Measurements from ENCODE around the gene QDPR.
A peak's percentile ranks its signal among the peaks of the same experiment; 100 is the strongest.

Gene QDPR

DNA sequence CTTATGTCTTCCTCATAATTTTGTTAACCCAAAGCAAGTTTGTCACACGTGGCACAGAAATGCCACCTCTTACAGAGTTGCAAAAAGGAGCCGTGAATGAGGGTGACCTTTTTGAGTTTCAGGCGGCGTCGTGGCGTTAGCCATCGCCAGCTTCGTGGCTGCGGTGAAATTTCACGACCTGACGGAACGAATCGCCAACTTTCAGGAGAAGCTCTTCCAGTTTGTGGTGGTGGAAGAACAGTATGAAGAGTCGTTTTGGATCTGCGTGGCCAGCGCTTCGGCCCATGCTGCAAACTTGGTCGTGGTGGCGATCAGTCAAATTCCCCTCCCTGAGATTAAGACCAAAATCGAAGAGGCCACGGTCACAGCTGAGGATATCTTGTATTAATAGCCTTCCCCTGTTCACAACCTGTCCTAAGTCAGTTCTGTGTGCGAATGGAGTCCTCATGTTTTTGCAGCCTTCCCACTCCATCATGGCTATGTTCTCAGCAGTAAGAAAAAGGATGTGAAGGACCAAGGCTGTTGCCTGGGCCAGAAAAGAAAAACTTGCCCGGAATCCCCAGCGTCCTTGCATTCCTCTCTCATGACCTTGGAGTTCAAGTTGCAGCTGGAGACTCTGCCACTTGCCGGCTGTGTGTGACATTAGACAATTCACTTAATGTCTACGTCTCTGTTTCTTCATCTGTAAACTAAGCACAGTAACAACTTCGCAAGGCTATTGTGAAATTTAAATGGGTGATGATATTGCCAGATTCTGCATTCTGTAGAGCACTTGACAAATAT, 15.0 kb upstream of the QDPR start:
- no peak for DNase-seq

DNA sequence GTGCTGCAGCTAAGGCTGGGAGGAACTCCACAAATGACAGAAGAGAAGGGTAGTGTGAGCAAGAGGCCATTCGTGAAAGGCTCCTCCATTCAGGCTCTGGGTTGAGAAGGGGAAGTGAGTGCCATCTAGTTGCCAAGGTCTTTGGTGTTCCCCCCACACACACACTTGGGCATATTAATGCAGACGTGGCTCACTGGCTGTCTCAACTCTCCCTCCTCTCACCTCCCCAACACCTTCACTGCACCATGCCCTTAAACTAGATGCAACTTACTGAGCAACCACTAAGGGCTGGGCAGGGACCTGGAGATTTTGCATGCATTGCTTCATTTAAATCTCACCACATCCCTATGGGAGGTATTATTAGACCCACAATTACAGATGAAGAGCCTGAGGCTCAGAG, 11.8 kb upstream of the QDPR start:
- peak; percentile 31 for DNase-seq

DNA sequence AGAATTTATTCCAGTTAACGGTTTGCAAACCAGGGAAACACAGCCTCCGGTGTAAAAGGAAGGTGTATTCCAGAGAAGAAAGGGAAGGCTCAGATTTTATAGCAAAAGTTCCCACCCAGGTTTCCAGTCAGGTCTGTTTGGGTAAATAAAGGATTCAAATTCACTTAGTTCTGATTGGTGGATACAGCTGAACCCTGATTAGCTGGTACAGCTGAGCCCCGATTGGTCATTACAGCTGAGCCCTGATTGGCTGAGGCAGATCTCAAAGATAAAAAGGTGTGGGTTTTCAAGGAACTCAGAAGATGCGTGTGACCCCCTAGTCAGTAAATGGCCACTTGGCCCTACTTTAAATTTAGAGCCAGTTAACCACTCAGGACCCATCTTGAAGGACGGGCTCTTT, 9.7 kb upstream of the QDPR start:
- DNase-seq = no peak

DNA sequence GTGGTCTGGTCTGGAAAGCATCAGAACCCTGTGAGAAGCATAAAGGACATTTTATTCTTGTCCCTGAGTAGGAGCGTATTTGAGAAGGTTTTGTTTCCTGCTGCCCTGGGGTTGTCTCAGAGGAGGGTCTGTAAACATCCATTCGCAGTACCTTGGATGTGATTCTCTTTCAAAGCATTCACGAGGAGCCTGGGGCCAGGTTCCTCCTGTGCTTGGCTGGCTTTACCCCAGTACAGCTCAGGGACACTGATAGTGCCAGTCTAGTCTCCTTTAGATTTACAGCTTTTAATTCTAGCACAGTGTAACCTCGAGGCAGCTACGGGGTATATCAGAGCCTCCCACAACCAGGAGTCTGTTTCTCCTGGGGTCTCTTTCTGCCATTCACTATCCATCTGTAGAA, 5.8 kb upstream of the QDPR start:
- DNase-seq = no peak

DNA sequence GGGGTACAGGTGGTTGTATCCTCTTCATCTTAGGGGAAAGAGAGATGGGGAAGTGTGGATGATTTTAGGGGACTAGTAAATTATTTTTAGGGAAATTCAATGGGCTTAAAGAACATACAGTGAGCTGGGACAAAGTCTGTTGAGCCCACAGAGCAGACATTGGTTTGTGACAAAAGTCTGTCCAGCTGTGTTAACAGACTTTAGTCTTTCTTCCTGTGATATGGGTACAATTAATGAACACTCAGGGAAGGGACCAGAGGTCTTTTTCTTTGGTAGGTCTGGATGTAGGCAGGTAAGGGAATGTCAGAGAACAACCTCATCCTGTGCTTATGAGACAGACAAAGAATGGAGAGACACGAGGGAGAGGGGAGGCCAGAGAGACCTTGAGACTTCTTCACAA, 5.1 kb upstream of the QDPR start:
- DNase-seq = no peak

DNA sequence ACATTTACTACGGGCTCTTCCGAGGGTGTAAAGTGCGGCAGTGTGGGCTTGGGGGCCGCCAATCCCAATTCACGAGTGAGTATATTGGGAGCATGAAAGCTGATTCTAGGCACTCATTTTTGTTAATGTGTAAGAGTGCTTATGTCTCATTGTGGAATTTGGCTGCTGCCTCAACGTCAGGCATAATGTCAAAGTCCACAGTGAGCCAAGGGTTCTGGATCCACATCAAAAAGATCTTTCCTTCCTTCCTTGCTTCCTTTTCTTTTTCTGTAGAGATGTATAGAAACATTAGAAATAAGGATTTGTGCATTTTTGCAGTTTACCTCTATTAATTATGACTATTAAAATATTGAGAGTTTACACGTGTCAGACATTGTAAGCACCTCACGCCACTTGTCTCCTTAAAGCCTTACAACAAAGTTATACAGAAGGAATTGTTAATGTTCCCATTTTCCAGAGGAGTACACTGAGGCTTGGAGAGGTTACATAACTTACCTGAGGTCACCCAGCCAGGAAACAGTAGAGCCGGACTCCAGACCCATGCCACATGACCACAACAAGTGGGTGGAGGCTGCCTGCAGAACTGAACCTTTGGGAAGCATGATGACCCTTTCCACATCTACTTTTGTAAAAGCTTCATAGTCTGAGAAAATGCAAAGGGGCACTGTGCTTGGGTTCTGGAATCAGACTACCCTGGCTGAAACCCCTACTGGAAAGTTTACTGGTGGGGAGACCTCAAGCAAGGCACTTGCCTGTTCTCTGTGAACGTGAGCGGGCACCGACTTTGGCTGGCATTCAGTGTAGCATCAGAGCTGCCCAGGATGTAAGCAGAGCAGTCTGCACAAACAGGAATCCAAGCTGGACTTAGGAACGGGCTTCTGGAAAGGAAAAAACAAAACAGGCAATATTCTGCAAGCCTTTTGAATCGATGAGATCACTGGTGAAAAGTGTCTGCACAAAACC, 3.8 kb upstream of the QDPR start:
- no peak for DNase-seq

DNA sequence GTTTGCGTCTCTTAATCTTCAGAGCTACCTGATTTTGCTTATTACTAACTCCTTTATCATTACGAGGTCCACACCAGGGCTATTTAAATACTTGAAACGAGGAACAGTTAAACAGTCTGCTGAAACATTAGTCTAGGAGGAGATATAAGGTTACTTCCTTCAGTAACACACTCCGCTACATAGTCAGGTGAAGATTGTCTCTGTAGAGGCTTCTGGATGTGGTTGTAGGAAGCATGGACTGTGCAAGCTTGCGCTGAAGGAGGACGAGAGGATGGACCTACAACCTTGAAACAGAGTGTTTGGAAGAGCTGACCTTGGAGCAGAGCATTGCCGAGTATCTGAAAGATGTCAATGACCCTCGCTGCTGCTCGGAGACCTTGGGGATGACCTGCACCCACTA, 3.0 kb upstream of the QDPR start, which contains the start of gene CLRN2:
Gene CLRN2, plus strand, starts transcription at position 301 of the 400 bp plus-strand sequence. CDS start 102 bp downstream, outside the sequence.
- DNase-seq = no peak

DNA sequence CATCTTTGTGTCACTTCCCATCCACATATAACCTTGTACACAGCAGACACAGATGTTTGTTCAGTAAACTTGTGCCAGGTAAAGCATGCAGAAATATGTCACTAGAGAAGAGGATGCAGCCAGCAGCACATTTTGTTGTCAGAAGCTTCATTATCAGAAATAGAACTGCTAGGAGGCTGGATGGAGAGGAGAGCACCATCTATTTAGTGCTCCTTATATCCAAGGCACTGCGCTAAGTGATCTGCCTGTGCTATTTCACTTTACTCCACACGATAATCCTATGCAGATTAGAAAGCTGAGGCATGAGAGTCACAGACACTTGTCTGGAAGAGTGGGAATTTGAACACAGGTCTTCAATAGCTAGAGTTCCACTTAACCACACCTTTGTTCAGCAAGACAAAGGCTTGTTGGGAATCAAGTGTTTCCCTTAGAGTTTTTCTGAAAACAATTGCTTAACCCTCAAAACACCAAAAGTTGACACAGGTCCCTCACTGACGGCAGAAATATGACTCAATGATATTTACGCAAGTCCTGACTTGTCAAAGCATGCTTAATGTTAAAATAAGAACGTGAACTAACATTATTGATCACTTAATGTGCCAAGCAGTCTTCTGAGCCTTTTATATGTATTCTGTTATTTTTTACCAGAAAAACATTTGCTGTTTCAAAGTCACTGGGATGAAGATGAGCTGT, 1.2 kb upstream of the QDPR start:
- DNase-seq = no peak

DNA sequence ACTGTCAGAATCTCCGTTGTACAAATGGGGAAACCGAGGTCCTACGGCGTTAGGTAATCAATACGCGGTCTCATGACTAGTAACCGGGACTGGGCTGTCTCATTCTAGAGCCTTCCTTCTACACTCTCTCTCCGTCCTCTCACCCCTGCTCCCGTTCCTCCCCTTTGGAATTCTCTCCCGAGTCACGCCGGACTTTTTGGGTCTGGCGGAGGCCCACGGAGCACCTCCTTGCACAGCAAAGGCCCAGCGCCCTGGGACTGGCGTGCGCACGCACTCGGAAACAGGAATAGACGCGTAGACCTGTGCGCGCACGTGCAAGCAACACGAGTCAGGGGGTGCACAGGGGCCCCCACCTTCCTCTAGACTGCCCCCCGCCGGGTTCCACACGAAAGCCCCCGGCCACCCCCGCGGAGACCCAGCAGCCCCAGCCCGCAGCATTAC, 361 bp downstream of the QDPR start:
- peak; percentile 83 for DNase-seq

DNA sequence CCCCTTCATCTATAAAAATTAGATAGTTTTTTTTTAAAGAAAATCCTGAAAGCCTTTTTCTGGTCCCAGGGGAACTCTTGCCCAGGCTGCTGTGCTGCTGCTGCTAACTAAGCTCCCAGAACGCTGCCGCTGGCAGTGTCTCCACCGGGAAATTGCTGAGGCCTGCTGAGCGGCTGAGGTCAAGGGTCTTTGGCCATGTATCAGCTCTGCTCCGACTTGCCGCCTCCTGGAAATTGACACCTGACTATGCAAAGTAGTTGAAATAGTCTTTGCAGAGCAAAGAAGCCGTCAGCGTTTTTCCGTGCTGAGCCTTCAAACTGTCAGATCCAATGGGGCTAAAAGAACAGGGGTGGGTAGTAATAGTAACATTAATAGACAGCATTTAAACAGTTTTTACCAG, 839 bp downstream of the QDPR start:
- DNase-seq = peak; percentile 7

DNA sequence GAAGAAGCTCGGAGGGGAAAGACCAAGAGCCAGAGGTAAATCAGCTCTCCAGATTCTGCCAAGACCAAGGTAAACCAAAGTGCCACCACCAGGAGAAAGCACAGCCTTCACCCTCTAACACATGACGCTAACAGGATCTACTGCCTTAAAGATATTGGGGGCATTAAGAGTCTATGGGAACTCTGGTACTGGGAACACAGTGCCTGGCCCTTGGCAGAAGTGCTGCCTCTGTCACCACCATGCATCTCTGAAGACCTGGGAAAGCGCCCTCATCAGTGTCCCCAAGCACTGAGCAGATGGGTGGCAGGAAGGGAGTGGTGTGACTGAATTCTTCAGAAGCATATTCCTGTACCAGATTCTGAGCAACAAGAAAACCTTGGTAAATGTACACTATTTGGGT, 1.3 kb downstream of the QDPR start:
- DNase-seq = peak; percentile 14

DNA sequence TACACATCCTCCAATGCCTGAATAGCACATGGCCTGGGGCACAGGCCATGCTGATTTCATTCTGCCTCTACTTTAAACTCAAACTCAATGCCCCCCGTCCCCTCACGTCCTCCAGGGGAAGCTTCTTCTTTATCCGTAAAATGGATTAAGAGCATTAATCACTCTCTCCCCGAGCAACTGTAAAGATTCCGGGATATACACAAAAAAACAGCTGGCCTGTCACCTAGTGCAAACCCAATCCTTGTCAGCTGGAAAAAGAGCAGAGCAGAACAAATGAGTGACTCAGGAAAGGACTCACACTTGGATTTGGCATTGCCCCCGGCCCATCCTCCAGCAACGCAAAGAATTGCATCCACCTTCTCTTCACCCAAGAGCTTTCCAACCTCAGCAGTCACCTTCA, 7.8 kb downstream of the QDPR start:
- DNase-seq = no peak

DNA sequence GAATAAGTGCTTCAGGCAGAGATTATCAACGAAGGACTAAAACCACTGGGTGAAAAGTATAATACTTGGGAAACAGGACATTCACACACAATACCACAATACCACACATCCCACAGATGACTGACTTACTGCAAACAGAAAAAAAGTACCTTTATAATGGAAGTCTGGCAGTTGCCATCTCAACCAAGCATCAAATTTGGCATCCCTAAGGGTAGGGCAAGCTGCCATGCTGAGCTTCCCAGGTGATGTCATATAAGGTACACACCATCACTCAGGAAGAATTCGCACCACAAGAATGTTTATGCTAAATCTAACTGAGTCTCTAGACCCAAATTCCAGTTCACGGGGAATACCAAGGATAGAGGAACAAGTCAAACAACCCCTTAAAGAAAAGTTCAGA, 9.1 kb downstream of the QDPR start:
- DNase-seq = no peak

DNA sequence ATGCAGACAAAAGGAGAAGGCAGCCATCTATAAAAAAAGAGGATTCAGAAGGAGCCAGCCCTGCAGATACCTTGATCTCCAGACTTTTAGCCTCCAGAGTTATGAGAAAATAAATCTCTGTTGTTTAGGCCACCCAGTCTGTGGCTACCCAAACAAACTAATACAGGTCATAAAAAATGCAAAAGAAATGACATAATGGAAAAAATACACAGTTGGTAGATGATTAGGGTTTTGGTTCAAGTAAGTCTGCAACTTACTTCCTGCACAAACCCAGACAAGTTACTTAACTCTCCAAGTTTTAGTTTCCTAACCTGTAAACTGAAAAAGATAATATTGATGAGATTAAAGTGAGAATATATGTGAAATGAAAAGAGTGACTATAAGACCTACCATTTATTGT, 11.3 kb downstream of the QDPR start:
- no peak for DNase-seq

DNA sequence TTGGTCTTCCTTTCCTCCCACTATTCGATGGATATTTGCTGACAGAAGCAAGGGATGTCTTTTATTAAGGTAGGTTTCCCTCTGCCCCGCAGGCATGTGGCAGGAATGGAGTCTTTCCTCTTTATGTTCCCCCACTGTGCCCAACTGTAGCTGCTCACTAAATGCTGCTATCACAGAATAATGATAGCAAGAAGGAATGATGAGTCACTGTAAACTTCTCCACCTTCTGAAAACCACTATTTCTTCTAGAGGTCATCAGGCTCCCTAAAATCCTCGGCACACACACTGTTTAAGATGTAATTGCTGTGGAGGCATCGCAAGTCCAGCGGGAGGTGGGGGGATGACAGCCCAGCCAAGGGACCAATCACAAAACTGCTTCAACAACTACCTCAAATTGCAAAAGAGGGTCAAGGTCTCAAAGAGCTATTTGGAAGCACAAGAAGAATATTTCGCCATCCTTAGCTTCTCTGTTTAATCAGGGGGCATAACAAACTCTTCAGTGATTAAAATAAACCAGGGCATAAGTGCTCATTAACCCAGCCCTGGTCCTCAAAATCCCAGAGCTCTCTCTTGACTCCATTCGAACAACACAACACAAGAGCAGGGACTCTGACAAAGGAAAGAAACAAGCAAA, 13.9 kb downstream of the QDPR start:
- no peak for DNase-seq

DNA sequence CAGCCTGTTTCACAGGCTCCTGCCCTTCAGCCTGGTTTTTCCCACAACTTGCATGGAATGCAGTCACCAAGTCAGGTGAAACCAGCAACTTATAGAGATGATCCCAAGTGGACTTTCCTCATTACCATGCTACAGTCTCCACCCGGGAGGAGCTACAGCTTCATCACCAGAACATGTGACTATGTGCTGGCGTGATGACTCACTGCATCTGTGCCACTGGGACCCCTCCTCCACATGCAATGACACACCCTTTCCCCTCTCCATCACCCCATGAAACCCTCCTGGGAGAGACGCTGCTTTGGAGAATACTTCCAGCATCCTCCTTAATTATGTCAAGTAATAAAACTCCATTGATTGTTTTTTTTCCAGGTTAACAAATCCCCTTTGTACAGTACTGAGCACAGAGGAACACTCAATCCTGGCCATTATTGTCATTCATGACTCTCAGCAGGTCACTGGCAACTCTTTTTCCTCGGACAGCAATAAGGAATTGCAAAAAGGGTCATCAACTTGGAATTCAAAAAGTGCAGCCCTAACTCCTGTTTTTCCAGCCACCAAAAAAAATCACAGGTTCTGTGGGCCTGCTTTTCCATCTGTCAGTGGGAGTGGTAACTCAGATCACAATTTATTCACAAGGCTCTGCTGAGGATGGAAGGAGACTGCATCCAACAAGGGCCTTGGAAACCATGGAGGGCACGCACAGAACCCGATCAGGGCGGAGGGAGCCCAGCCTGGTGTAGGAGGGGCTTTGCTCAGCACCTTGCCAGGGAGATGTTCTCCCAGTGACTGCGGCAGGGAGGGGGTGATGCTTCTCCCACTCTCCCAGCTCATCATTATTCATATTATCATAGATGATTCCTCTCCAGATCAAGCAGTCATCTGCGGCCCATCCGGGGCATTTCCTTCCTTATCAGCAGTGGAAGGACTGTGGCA, 17.4 kb downstream of the QDPR start:
- peak; percentile 20 for DNase-seq

DNA sequence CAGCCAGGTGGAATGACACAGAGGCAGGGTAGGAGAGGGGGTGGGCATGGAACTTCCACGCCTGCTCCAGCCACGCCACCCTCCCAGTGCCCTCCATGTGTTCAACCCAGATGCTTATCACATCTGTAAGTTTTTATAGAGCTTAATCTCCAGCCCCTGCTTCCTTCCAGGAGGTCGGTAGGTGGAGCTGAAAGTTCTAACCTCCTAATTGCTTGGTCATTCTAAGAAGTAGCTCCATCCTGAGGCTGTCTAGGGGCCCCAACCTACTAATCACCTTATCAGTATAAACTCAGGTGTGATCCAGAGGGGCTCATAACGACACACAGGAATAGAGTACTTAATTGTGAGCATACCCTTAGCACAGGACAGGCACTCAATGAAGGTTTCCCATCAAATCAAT, 18.3 kb downstream of the QDPR start:
- peak; percentile 68 for DNase-seq

DNA sequence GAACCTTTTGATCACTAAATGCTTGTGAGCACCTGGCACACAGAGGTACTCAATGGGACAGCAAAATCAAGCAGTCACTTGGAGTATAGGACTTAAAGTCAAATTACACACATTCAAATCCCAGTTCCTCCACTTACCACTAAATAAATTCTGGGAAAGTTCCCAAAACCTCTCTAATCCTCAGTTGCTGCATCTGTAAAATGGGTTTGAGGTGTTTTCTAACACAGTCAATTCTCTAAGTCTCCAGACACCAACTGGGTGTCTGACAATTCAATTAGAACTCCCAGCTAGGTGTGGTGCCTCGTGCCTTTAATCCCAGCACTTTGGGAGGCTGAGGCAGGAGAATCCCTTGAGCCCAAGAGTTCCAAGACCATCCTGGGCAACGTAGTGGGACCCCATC, 19.0 kb downstream of the QDPR start:
- DNase-seq = no peak

DNA sequence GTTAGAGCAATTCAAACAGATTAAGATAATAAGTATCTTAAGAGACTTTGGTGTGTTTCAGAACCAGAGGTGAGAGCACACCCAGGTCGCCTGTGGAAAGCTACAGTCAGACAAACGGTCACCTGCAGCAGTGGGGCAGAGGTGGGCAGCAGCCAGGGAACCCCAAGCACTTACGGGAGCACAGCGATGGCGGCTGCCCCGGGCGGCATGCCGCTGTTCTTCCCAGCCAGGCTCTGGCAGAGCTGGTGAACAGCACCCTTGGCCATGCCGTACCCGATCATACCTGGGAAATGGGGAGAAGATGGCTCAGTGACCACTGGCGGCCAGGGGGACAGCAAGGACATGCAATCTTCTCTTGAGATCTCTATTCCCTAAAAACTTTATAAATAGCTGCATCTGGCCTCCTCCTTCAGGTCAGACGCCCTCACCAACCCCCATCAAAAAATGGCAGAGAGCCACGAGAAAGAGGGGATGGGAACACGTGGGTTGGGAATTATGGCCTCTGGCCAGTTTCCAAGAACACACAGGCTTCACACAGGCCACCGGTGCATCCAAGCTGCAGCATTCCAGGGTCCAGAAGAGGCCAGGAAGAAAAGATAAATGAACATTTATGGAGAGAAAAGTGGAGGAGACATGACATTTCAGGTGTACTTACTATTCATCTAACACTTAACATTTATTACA, 19.7 kb downstream of the QDPR start:
- no peak for DNase-seq

DNA sequence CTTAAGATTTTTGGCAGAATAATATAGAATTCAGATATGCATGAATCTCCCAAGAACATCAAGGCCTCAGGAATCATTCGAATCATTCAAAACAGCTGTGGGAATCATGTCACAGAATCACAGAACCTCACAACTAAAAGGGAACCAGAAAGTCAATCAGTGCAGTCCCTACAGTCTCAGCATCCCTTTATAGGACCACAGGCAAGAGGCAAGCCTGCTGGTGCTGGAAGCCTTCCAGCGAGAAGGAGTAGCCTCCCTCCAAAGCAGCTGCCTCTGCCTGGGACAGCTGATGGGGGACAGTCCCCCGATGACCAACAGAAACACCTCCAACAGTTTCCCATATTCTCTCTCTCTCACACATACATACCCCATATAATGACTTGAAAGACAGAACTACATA, 20.7 kb downstream of the QDPR start:
- DNase-seq = no peak

DNA sequence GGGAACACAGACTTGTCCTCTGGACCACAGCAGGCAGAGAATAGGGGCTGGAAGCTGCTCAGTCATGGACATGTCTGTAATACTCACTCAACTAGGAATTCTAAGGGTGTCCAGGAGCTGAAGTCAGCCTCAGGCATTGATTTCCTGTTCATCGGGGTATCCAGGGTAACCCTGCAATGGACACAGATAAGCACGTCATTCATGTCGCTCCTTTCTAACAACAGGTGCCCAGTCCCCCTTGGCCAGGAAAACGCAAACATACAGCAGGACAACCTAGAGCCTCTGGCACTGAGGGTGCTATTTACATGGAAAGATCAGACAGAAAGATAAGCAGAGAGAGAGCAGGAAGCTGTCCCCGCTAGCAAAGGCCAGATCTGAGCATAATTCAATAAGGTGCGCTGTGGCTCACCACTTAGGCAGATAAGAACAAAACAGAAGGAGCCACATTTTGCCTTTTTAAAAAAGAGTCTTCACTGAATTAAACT, 21.3 kb downstream of the QDPR start:
- DNase-seq = no peak

Measured in hematopoietic multipotent progenitor cell treated with erythropoietin and hydrocortisone succinate and interleukin-3 and kit ligand, for 4 days (in vitro differentiated cells).